GM12865 (cell line): Measurements from ENCODE around the gene MRM2.
"Not testable (repeated sequence)": the region's sequence is repeated elsewhere in the genome, so short reads cannot be mapped to it uniquely, and the experiment has no call there.

ENCODE experiments used
- DNase-seq: peaks from one replicate; pipeline ENCODE4 v3.0.0; 2010; ENCODE audit warnings: low read depth
- H3K4me3 ChIP-seq: 2 replicates; pipeline ENCODE4 v1.5.1; 2011; ENCODE audit warnings: mild to moderate bottlenecking, low read depth, low read length, control low read depth
- CTCF ChIP-seq: IDR thresholded peaks from 2 replicates; pipeline ENCODE4 v1.5.1; 2011; ENCODE audit warnings: low read length, control low read depth, low read depth, inconsistent platforms; ENCODE audit not compliant: insufficient read depth; ENCODE audit errors: missing control alignments

The MRM2 gene

GRCh38 chr7:2275101-2275500 lies 33.1 kb upstream of the MRM2 start:
- TF ChIP-seq CTCF, result no peak
- no peak for DNase-seq
- no peak overlapping the region for H3K4me3 ChIP-seq

- no peak overlapping the region for H3K4me3 ChIP-seq
- no peak for DNase-seq
- no peak for TF ChIP-seq CTCF
These were observed 32.7 kb upstream of the MRM2 start for GRCh38 chr7:2274666-2275065.

GRCh38 chr7:2273866-2274265 lies 31.9 kb upstream of the MRM2 start:
- no peak overlapping the region for H3K4me3 ChIP-seq
- no peak for TF ChIP-seq CTCF
- DNase-seq, result no peak

GRCh38 chr7:2272031-2272430 lies 30.0 kb upstream of the MRM2 start:
- no peak for DNase-seq
- no peak overlapping the region for H3K4me3 ChIP-seq
- TF ChIP-seq CTCF, result no peak

GRCh38 chr7:2271273-2272026 lies 29.4 kb upstream of the MRM2 start:
- no peak for DNase-seq
- no peak for TF ChIP-seq CTCF
- H3K4me3 ChIP-seq, result no peak overlapping the region

GRCh38 chr7:2270495-2270894 lies 28.5 kb upstream of the MRM2 start:
- no peak for TF ChIP-seq CTCF
- H3K4me3 ChIP-seq, result no peak overlapping the region
- DNase-seq, result no peak

GRCh38 chr7:2269991-2270460 lies 28.0 kb upstream of the MRM2 start:
- no peak overlapping the region for H3K4me3 ChIP-seq
- no peak for DNase-seq
- no peak for TF ChIP-seq CTCF

- not testable (repeated sequence) for H3K4me3 ChIP-seq, DNase-seq
These were observed 27.3 kb upstream of the MRM2 start for GRCh38 chr7:2269089-2269990.
